Fibroblast of lung (primary cell): Measurements from ENCODE around the gene LRRK1. TPM values are rescaled to one million over a fixed set of nuclear protein-coding genes. Genes with fewer than 3 reads are reported as not detected.

Experiments
- DNase-seq, 2 donors: peaks; one replicate each; pipeline versions ENCODE4 v3.0.0 to v3.0.0-alpha.2; 2010; ENCODE audit warnings: low read depth in 2 of 2
- H2AFZ ChIP-seq: 2 replicates; pipeline ENCODE4 v1.5.1; 2012; ENCODE audit warnings: low read length, control low read depth, inconsistent platforms
- H3K27ac ChIP-seq: 2 replicates; pipeline ENCODE4 v1.5.1; 2011; ENCODE audit warnings: low read length, control low read depth; ENCODE audit not compliant: insufficient read depth
- H3K27me3 ChIP-seq: 2 replicates; pipeline ENCODE4 v1.5.1; 2011; ENCODE audit warnings: mild to moderate bottlenecking, low read length; ENCODE audit not compliant: control insufficient read depth, insufficient read depth
- H3K36me3 ChIP-seq: 2 replicates; pipeline ENCODE4 v1.5.1; 2011; ENCODE audit warnings: low read length; ENCODE audit not compliant: control insufficient read depth, insufficient read depth
- H3K4me1 ChIP-seq: 2 replicates; pipeline ENCODE4 v1.5.1; 2011; ENCODE audit warnings: low read length; ENCODE audit not compliant: control insufficient read depth, insufficient read depth; ENCODE audit errors: extremely low read depth
- H3K4me2 ChIP-seq: 2 replicates; pipeline ENCODE4 v1.5.1; 2011; ENCODE audit warnings: low read length, control low read depth; ENCODE audit not compliant: insufficient read depth; ENCODE audit errors: extremely low read depth
- H3K4me3 ChIP-seq, 4 experiments: fragments of 200-600 bp in 1 of 4; sonication (generic) in 1 of 4; replicated peaks in 1 of 4; 2 replicates each; pipeline ENCODE4 v1.5.1; 2011 to 2016; ENCODE audit warnings: low read length in 4 of 4, low read depth in 3 of 4, mild to moderate bottlenecking in 3 of 4, control low read depth in 2 of 4, inconsistent platforms in 1 of 4, mixed read lengths in 1 of 4; ENCODE audit not compliant: insufficient read depth in 1 of 4; ENCODE audit errors: control extremely low read depth in 1 of 4
- H3K79me2 ChIP-seq: 2 replicates; pipeline ENCODE4 v1.5.1; 2012; ENCODE audit warnings: mild to moderate bottlenecking, low read length, inconsistent platforms; ENCODE audit not compliant: control insufficient read depth, insufficient read depth
- H3K9ac ChIP-seq: 2 replicates; pipeline ENCODE4 v1.5.1; 2011; ENCODE audit warnings: mild to moderate bottlenecking, low read length, control low read depth; ENCODE audit not compliant: insufficient read depth
- H3K9me3 ChIP-seq: 2 replicates; pipeline ENCODE4 v1.5.1; 2012; ENCODE audit warnings: low read depth, low read length; ENCODE audit not compliant: control insufficient read depth, insufficient read depth
- H4K20me1 ChIP-seq: 2 replicates; pipeline ENCODE4 v1.5.1; 2011; ENCODE audit warnings: low read length; ENCODE audit not compliant: control insufficient read depth, insufficient read depth; ENCODE audit errors: extremely low read depth
- EZH2 ChIP-seq: IDR thresholded peaks from 2 replicates; pipeline ENCODE4 v1.5.1; 2012; ENCODE audit warnings: low read length, control low read depth, mild to moderate bottlenecking; ENCODE audit errors: missing control alignments
- polyA plus RNA-seq, 2 donors: library from polyadenylated mRNA; depleted of rRNA in 1 of 2; stranded (reverse) in 1 of 2; unstranded in 1 of 2; fragments of >200 nt; gene quantifications; 2 replicates each; pipeline ENCODE4 v1.2.1, GENCODE V29; 2011 to 2012; ENCODE audit warnings: missing spikeins in 1 of 2
- total RNA-seq: library from RNA; depleted of rRNA; stranded (reverse); fragments of >200 nt; gene quantifications from 2 replicates; pipeline ENCODE4 v1.2.1, GENCODE V29; 2014
- TF ChIP-seq, protein P1 (sequence below), 2 donors: IDR thresholded peaks in 1 of 2; conservative IDR thresholded peaks in 1 of 2; 1 replicate in 1 of 2; 2 replicates in 1 of 2; pipeline ENCODE4 v1.5.1; 2011 to 2012; ENCODE audit warnings: low read length in 2 of 2, control low read depth in 1 of 2, inconsistent platforms in 1 of 2, low read depth in 1 of 2, mild to moderate bottlenecking in 1 of 2

Gene LRRK1
- total and polyA plus RNA-seq, 2 donors (not counting 1 experiment from before 2014, with no cell fraction given): 3.8 to 12.2 TPM

DNA sequence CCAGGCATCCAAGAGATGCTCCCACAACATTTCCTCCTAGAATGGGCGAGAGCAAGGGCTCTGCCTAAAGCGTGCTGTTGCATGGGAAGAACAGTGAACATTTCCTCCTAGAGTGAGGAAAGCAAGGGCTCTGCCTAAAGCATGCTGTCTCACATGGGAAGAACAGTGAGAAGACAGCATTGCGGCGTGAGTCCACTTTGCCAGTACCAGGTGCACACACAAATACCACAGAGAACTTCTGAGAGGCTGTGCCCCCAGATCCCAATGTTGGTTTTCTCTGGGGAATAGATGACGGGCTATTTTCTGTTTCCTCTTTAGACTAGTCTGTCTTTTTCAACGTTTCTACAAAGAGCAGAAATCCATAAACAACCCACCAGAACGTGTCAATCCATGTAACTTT, 142.9 kb downstream of the LRRK1 start:
- Histone ChIP-seq H3K36me3 (peaks cover 7% of the 10 kb centered on the region), H3K79me2 (no peaks in the 10 kb centered on the region)

DNA sequence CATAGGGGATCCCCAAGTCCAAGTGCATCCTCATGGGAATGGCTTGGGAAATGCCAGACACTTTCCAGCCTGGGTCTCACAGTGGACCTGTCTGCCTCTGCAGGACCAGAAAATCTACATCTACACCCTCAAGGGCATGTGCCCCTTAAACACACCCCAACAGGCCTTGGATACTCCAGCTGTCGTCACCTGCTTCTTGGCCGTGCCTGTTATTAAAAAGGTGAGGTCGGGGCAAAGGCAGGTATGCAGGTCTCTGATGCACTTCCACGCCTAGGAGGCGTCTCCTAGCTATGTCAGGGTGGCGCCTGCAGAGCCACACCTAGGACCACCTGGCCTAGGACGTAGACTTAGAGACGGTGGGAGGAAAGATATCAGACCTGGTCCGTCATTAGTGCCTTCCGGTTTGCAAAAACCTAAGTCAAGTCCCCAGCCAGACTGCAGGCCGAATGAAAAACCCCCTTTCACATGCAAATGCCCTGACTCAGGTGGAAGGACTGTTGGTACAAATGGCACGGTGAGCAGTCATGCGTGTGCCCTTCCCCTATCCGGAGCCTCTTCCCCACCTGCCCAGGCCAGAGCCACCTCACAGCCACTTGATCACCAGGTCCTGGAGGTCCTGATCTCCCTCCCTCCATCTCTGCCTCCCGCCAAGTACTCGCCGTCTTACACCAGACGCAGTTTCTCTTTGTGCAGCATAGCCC, 143.5 kb downstream of the LRRK1 start:
- TF ChIP-seq, protein P1, sequence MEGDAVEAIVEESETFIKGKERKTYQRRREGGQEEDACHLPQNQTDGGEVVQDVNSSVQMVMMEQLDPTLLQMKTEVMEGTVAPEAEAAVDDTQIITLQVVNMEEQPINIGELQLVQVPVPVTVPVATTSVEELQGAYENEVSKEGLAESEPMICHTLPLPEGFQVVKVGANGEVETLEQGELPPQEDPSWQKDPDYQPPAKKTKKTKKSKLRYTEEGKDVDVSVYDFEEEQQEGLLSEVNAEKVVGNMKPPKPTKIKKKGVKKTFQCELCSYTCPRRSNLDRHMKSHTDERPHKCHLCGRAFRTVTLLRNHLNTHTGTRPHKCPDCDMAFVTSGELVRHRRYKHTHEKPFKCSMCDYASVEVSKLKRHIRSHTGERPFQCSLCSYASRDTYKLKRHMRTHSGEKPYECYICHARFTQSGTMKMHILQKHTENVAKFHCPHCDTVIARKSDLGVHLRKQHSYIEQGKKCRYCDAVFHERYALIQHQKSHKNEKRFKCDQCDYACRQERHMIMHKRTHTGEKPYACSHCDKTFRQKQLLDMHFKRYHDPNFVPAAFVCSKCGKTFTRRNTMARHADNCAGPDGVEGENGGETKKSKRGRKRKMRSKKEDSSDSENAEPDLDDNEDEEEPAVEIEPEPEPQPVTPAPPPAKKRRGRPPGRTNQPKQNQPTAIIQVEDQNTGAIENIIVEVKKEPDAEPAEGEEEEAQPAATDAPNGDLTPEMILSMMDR (conservative IDR thresholded peaks at IDR 0.05 in 1 of 2, IDR thresholded peaks at IDR 0.05 in 1 of 2; ENCODE audit: low read depth in 1 of 2, low read length in 2 of 2): no peak
- no peak for TF ChIP-seq EZH2
- H3K27ac ChIP-seq: no peak overlapping the region
- no peak for DNase-seq

More for the DNA sequence above, 142.9 kb downstream of the LRRK1 start:
- Histone ChIP-seq H4K20me1 (no peaks in the 10 kb centered on the region), H3K27ac (no peak overlapping the region), H3K4me2 (no peak overlapping the region), H3K27me3 (no peaks in the 10 kb centered on the region), H3K9me3 (no peaks in the 10 kb centered on the region), H3K9ac (no peak overlapping the region), H3K4me1 (no peaks in the 10 kb centered on the region), H2AFZ (no peak overlapping the region), H3K4me3 (no peak overlapping the region)
- TF ChIP-seq, protein P1 (conservative IDR thresholded peaks at IDR 0.05 in 1 of 2, IDR thresholded peaks at IDR 0.05 in 1 of 2; ENCODE audit: low read depth in 1 of 2, low read length in 2 of 2): no peak
- TF ChIP-seq EZH2: no peak
- DNase-seq: no peak

DNA sequence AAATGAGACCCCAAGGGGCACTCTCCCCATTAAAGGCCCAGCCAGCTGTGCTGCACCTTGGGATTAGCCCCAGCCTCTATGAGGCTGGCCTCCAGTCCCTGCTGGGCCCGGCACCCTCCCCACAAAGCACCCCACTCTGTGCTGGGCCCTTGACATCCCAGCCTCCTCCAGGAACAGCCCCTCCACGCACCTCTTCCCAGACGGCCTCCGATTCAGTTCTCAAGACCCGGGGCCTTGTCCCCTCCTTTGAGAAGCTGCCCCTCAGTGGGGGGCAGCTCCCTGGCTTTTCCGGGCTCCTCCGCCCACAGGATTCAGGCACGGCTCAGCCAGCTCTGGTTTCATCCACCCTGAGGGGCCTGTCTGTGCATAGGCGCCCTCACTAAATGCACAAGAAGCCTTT, 144.1 kb downstream of the LRRK1 start:
- H3K27me3 ChIP-seq: no peaks in the 10 kb centered on the region
- H3K4me1 ChIP-seq: no peaks in the 10 kb centered on the region
- no peak for TF ChIP-seq EZH2
- TF ChIP-seq, protein P1 (conservative IDR thresholded peaks at IDR 0.05 in 1 of 2, IDR thresholded peaks at IDR 0.05 in 1 of 2; ENCODE audit: low read depth in 1 of 2, low read length in 2 of 2): no peak
- no peaks in the 10 kb centered on the region for H3K79me2 ChIP-seq
- H2AFZ ChIP-seq: no peak overlapping the region
- no peaks in the 10 kb centered on the region for H3K9me3 ChIP-seq
- H3K36me3 ChIP-seq: peaks cover 7% of the 10 kb centered on the region
- H3K4me3 ChIP-seq: no peak overlapping the region
- no peak for DNase-seq
- H3K4me2 ChIP-seq: no peak overlapping the region
- no peak overlapping the region for H3K9ac ChIP-seq
- no peaks in the 10 kb centered on the region for H4K20me1 ChIP-seq
- no peak overlapping the region for H3K27ac ChIP-seq

More for the DNA sequence above, 143.5 kb downstream of the LRRK1 start:
- Histone ChIP-seq H4K20me1 (no peaks in the 10 kb centered on the region), H2AFZ (no peak overlapping the region), H3K36me3 (peaks cover 7% of the 10 kb centered on the region), H3K9me3 (no peaks in the 10 kb centered on the region), H3K4me1 (no peaks in the 10 kb centered on the region), H3K4me2 (no peak overlapping the region), H3K4me3 (no peak overlapping the region), H3K27me3 (no peaks in the 10 kb centered on the region), H3K9ac (no peak overlapping the region), H3K79me2 (no peaks in the 10 kb centered on the region)
